Endothelial cell of umbilical vein (primary cell): ENCODE results near the gene PPP1R15B. TPM values are rescaled to one million over a fixed set of nuclear protein-coding genes. Genes with fewer than 3 reads are reported as not detected.

ENCODE experiments used
- BruUV-seq: library from RNA; stranded (reverse); fragments of 400-500 nt; replicated peaks from 2 replicates; lab custom pipeline; 2021; lab: Mats Ljungman, UMichigan
- CTCF ChIA-PET: fragments of 300-600, 350-600 bp; sonication (Branson Sonifier 250); formaldehyde crosslinking; loops from one replicate; lab custom pipeline; 2021; ENCODE audit warnings: antibody characterized with exemption, inconsistent platforms; lab: Charles Lee
- POLR2A ChIA-PET: fragments of 300-600, 350-600 bp; sonication (Branson Sonifier 250); formaldehyde crosslinking; loops from one replicate; lab custom pipeline; 2021; ENCODE audit warnings: antibody characterized with exemption, inconsistent platforms; lab: Charles Lee
- DNase-seq: peaks from one replicate; pipeline ENCODE4 v3.0.0-alpha.2; 2011; ENCODE audit warnings: low read depth, low spot score
- FAIRE-seq: peaks from 2 replicates; lab custom pipeline; 2011; peaks lifted over from hg19 to GRCh38; lab: Jason Lieb, UNC
- H2AFZ ChIP-seq: 2 replicates; pipeline ENCODE4 v1.6.0; 2012; ENCODE audit warnings: low read depth, low read length, control low read depth, inconsistent platforms
- H3K27ac ChIP-seq: 2 replicates; pipeline ENCODE4 v1.5.1; 2011; ENCODE audit warnings: low read depth, mild to moderate bottlenecking, control low read depth, low read length, moderate library complexity; ENCODE audit not compliant: insufficient read depth
- H3K27me3 ChIP-seq, 2 experiments: 2 replicates each; pipeline versions ENCODE4 v1.6.0 to v1.6.1; 2011; ENCODE audit warnings: low read length in 2 of 2, mixed read lengths in 1 of 2; ENCODE audit not compliant: control insufficient read depth in 2 of 2, insufficient read depth in 2 of 2
- H3K36me3 ChIP-seq, 2 experiments: 2 replicates in 1 of 2; 3 replicates in 1 of 2; pipeline ENCODE4 v1.5.1; 2011; ENCODE audit warnings: low read length in 2 of 2, mild to moderate bottlenecking in 1 of 2, moderate library complexity in 1 of 2; ENCODE audit not compliant: control insufficient read depth in 2 of 2, insufficient read depth in 2 of 2; ENCODE audit errors: extremely low read depth in 1 of 2
- H3K4me1 ChIP-seq: 3 replicates; pipeline ENCODE4 v1.5.1; 2011; ENCODE audit warnings: mild to moderate bottlenecking, low read length; ENCODE audit not compliant: control insufficient read depth, insufficient read depth; ENCODE audit errors: extremely low read depth
- H3K4me2 ChIP-seq: 2 replicates; pipeline ENCODE4 v1.6.1; 2011; ENCODE audit warnings: low read length, control low read depth, mixed read lengths; ENCODE audit not compliant: insufficient read depth
- H3K4me3 ChIP-seq, 3 experiments: fragments of 200-600 bp in 1 of 3; sonication (generic), shearing (Covaris generic) in 1 of 3; replicated peaks in 1 of 3; 2 replicates each; pipeline ENCODE4 v1.5.1; 2011 to 2016; ENCODE audit warnings: control low read depth in 3 of 3, low read length in 3 of 3, mild to moderate bottlenecking in 2 of 3, inconsistent platforms in 1 of 3, low read depth in 1 of 3, moderate library complexity in 1 of 3; ENCODE audit not compliant: insufficient read depth in 1 of 3
- H3K79me2 ChIP-seq: 2 replicates; pipeline ENCODE4 v1.6.0; 2012; ENCODE audit warnings: low read length, inconsistent platforms; ENCODE audit not compliant: control insufficient read depth, insufficient read depth
- H3K9ac ChIP-seq: replicated peaks from 2 replicates; pipeline ENCODE3; 2011; ENCODE audit warnings: low read length, control low read depth; ENCODE audit not compliant: insufficient read depth; ENCODE audit errors: extremely low read depth
- H3K9me1 ChIP-seq: replicated peaks from 3 replicates; pipeline ENCODE4 v1.6.0; 2011; ENCODE audit warnings: mild to moderate bottlenecking, low read length; ENCODE audit not compliant: control insufficient read depth, insufficient read depth; ENCODE audit errors: extremely low read depth
- H3K9me3 ChIP-seq: replicated peaks from 2 replicates; pipeline ENCODE4 v1.5.1; 2012; ENCODE audit warnings: low read length, inconsistent platforms; ENCODE audit not compliant: control insufficient read depth, insufficient read depth
- H4K20me1 ChIP-seq: replicated peaks from 2 replicates; pipeline ENCODE3; 2011; ENCODE audit warnings: mild to moderate bottlenecking, low read length; ENCODE audit not compliant: control insufficient read depth, insufficient read depth; ENCODE audit errors: extremely low read depth
- CTCF ChIP-seq, 2 donors: IDR thresholded peaks; 1 replicate in 1 of 2; 2 replicates in 1 of 2; pipeline ENCODE4 v1.5.1; 2011; ENCODE audit warnings: low read length in 2 of 2, mild to moderate bottlenecking in 2 of 2, moderate library complexity in 2 of 2, control low read depth in 1 of 2, inconsistent platforms in 1 of 2, low read depth in 1 of 2; ENCODE audit not compliant: insufficient read depth in 1 of 2; ENCODE audit errors: extremely low read depth in 1 of 2
- EZH2 ChIP-seq: IDR thresholded peaks from 2 replicates; pipeline ENCODE4 v1.6.1; 2012; ENCODE audit warnings: borderline replicate concordance, low read depth, mild to moderate bottlenecking, moderate library complexity, low read length, inconsistent platforms; ENCODE audit not compliant: severe bottlenecking
- FOS ChIP-seq: IDR thresholded peaks from 2 replicates; pipeline ENCODE4 v1.6.1; 2011; ENCODE audit warnings: mild to moderate bottlenecking, low read length, moderate library complexity, borderline replicate concordance; ENCODE audit not compliant: insufficient read depth
- GATA2 ChIP-seq: IDR thresholded peaks from 2 replicates; pipeline ENCODE4 v1.7.0; 2011; ENCODE audit warnings: low read depth, mild to moderate bottlenecking, moderate library complexity, mixed read lengths, low read length; ENCODE audit not compliant: insufficient read length, insufficient read depth
- JUN ChIP-seq: IDR thresholded peaks from 2 replicates; pipeline ENCODE4 v1.6.1; 2011; ENCODE audit warnings: borderline replicate concordance, low read depth; ENCODE audit not compliant: insufficient read length, insufficient read depth
- MAX ChIP-seq: IDR thresholded peaks from 2 replicates; pipeline ENCODE4 v1.6.1; 2011; ENCODE audit not compliant: insufficient read depth, insufficient read length
- MYC ChIP-seq: IDR thresholded peaks from one replicate; pipeline ENCODE4 v1.6.1; 2011; ENCODE audit warnings: mild to moderate bottlenecking, low read depth, low read length
- POLR2A ChIP-seq: IDR thresholded peaks from 2 replicates; pipeline ENCODE4 v1.6.1; 2012; ENCODE audit warnings: low read depth, mild to moderate bottlenecking, control low read depth, low read length
- POLR2AphosphoS5 ChIP-seq: IDR thresholded peaks from 2 replicates; pipeline ENCODE4 v1.6.1; 2012; ENCODE audit warnings: low read depth, mild to moderate bottlenecking, control low read depth, low read length, moderate library complexity; ENCODE audit not compliant: insufficient read depth
- dilution Hi-C: fragments of 300-500 bp; cut with MboI; formaldehyde crosslinking; loops from one replicate; pipeline ENCODE4 v1.15.0; 2019; ENCODE audit warnings: low sequenced_read_pairs; ENCODE audit not compliant: extremely low pct_ligation_motif_present
- intact Hi-C: fragments of 100-400 bp; cut with micrococcal nuclease; formaldehyde crosslinking; loops from one replicate; pipeline ENCODE4 v1.10.0; 2022
- polyA plus RNA-seq, 4 experiments: library from polyadenylated mRNA; depleted of rRNA in 3 of 4; stranded (reverse) in 3 of 4; unstranded in 1 of 4; fragments of >200 nt; gene quantifications; 2 replicates each; pipeline versions ENCODE4 v1.2.1 to v1.2.3, GENCODE V29; 2011 to 2012; ENCODE audit warnings: missing spikeins in 1 of 4
- total RNA-seq: library from RNA; stranded (reverse); gene quantifications from 2 replicates; pipeline ENCODE4 v1.2.3, GENCODE V29; 2021

PPP1R15B gene
- total and polyA plus RNA-seq, 2 donors (not counting 3 experiments of a cell fraction or from before 2014, with no cell fraction given): 16.8 to 39.8 TPM

- H3K36me3 ChIP-seq: peaks cover 0 to 40% of the 10 kb centered on the region in 2 experiments
- no peaks in the 10 kb centered on the region for H3K9me1 ChIP-seq
- no peak overlapping the region for H3K9ac ChIP-seq
- no peaks in the 10 kb centered on the region for H4K20me1 ChIP-seq
- DNase-seq: no peak
- no TSS peak for BruUV-seq
- peaks cover 9% of the 10 kb centered on the region for H3K4me1 ChIP-seq
- H3K4me3 ChIP-seq: no peak overlapping the region
- TF ChIP-seq MYC (no peak), CTCF (IDR thresholded peaks at IDR 0.05; ENCODE audit: extremely low read depth in 1 of 2, insufficient read depth in 1 of 2, low read depth in 1 of 2, low read length in 2 of 2) (no peak), POLR2AphosphoS5 (no peak), MAX (no peak), POLR2A (no peak), JUN (no peak), EZH2 (no peak), GATA2 (no peak), FOS (no peak)
- CTCF ChIA-PET: interaction anchor here (1.0 to 34.5 kb wide), 4 partner anchors 9 to 45 kb away, joined by 4 to 1267 read pairs (median 8); partner anchors contain the start of gene PIK3C2B
- no peaks in the 10 kb centered on the region for H3K79me2 ChIP-seq
- dilution Hi-C loops: no loop called here
- no peak for FAIRE-seq
- no peak overlapping the region for H3K4me2 ChIP-seq
- intact Hi-C loops: no loop called here
- no peaks in the 10 kb centered on the region for H3K27me3 ChIP-seq
- no peak overlapping the region for H2AFZ ChIP-seq
- POLR2A ChIA-PET: no interaction called here
- H3K9me3 ChIP-seq: no peaks in the 10 kb centered on the region
- H3K27ac ChIP-seq: no peak overlapping the region
These were observed 42.9 kb upstream of the PPP1R15B start for GRCh38 chr1:204454476-204454875.
